Tibial nerve (tissue), 4 donors: ENCODE measurements around the gene BNIP5.

Experiments used
- EP300 ChIP-seq, 2 donors: sonication (generic); formaldehyde crosslinking; IDR thresholded peaks; one replicate each; pipeline ENCODE4 v1.6.1; 2017; ENCODE audit warnings: antibody characterized with exemption in 2 of 2, mild to moderate bottlenecking in 1 of 2
- POLR2A ChIP-seq, 2 donors: fragments of 450-650 bp; IDR thresholded peaks; one replicate each; pipeline ENCODE4 v1.6.1; 2017; ENCODE audit warnings: antibody characterized with exemption in 2 of 2, mild to moderate bottlenecking in 2 of 2, moderate library complexity in 2 of 2
- TF ChIP-seq, protein P1 (sequence below), 5 experiments: fragments of 200-600 bp in 3 of 5; fragments of 450-650 bp in 2 of 5; sonication (generic) in 3 of 5; IDR thresholded peaks; one replicate each; pipeline ENCODE4 v1.5.1; 2016 to 2019; ENCODE audit warnings: antibody characterized with exemption in 5 of 5, mild to moderate bottlenecking in 3 of 5, moderate library complexity in 2 of 5

- TF ChIP-seq, protein P1, sequence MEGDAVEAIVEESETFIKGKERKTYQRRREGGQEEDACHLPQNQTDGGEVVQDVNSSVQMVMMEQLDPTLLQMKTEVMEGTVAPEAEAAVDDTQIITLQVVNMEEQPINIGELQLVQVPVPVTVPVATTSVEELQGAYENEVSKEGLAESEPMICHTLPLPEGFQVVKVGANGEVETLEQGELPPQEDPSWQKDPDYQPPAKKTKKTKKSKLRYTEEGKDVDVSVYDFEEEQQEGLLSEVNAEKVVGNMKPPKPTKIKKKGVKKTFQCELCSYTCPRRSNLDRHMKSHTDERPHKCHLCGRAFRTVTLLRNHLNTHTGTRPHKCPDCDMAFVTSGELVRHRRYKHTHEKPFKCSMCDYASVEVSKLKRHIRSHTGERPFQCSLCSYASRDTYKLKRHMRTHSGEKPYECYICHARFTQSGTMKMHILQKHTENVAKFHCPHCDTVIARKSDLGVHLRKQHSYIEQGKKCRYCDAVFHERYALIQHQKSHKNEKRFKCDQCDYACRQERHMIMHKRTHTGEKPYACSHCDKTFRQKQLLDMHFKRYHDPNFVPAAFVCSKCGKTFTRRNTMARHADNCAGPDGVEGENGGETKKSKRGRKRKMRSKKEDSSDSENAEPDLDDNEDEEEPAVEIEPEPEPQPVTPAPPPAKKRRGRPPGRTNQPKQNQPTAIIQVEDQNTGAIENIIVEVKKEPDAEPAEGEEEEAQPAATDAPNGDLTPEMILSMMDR (IDR thresholded peaks at IDR 0.05) = no peak
- TF ChIP-seq EP300 (IDR thresholded peaks at IDR 0.05) (no peak), POLR2A (IDR thresholded peaks at IDR 0.05) (no peak)
Observed at GRCh38 chr6:36280983-36281382, 55.7 kb downstream of the BNIP5 start.
